Osteoblast (primary cell): Measurements from ENCODE around the gene SLC37A1. TPM values are rescaled to one million over a fixed set of nuclear protein-coding genes. Genes with fewer than 3 reads are reported as not detected.

Experiments used
- DNase-seq: peaks from one replicate; pipeline ENCODE4 v3.0.0; 2011; ENCODE audit warnings: low spot score, mixed read lengths; ENCODE audit not compliant: insufficient read length; ENCODE audit errors: missing footprints
- H2AFZ ChIP-seq: 2 replicates; pipeline ENCODE4 v1.6.0; 2011; ENCODE audit warnings: mild to moderate bottlenecking, low read length
- H3K27ac ChIP-seq: 2 replicates; pipeline ENCODE4 v1.5.1; 2011; ENCODE audit warnings: mild to moderate bottlenecking, low read depth, low read length, moderate library complexity
- H3K27me3 ChIP-seq: 2 replicates; pipeline ENCODE4 v1.6.0; 2012; ENCODE audit warnings: mild to moderate bottlenecking, control low read depth, inconsistent platforms, low read length, moderate library complexity; ENCODE audit not compliant: insufficient read depth
- H3K36me3 ChIP-seq: 2 replicates; pipeline ENCODE4 v1.5.1; 2011; ENCODE audit warnings: mild to moderate bottlenecking, low read length, control low read depth, moderate library complexity; ENCODE audit not compliant: insufficient read depth
- H3K4me1 ChIP-seq: 2 replicates; pipeline ENCODE4 v1.5.1; 2011; ENCODE audit warnings: mild to moderate bottlenecking, low read length, control low read depth, moderate library complexity; ENCODE audit not compliant: insufficient read depth
- H3K4me2 ChIP-seq: 2 replicates; pipeline ENCODE4 v1.6.0; 2011; ENCODE audit warnings: mild to moderate bottlenecking, low read length; ENCODE audit not compliant: insufficient read depth
- H3K4me3 ChIP-seq: fragments of 200-600 bp; sonication (generic); 3 replicates; pipeline ENCODE4 v1.5.1; 2012; ENCODE audit warnings: mild to moderate bottlenecking, low read length, inconsistent platforms; ENCODE audit not compliant: insufficient read depth
- H3K79me2 ChIP-seq: 2 replicates; pipeline ENCODE4 v1.6.0; 2012; ENCODE audit warnings: mild to moderate bottlenecking, low read length, control low read depth, inconsistent platforms; ENCODE audit not compliant: insufficient read depth
- H3K9me3 ChIP-seq: 2 replicates; pipeline ENCODE4 v1.5.1; 2011; ENCODE audit warnings: low read depth, low read length, control low read depth
- H4K20me1 ChIP-seq: 2 replicates; pipeline ENCODE4 v1.6.0; 2012; ENCODE audit warnings: mild to moderate bottlenecking, low read length, control low read depth; ENCODE audit not compliant: insufficient read depth
- total RNA-seq: library from RNA; depleted of rRNA; stranded (reverse); fragments of >200 nt; gene quantifications from 2 replicates; pipeline ENCODE4 v1.2.3, GENCODE V29; 2012
- TF ChIP-seq, protein P1 (sequence below): IDR thresholded peaks from 2 replicates; pipeline ENCODE4 v1.5.1; 2011; ENCODE audit warnings: mild to moderate bottlenecking, low read depth, low read length, moderate library complexity; ENCODE audit errors: extremely low read depth

Gene SLC37A1
- total RNA-seq, 1 donor, result 6.9 TPM

DNA sequence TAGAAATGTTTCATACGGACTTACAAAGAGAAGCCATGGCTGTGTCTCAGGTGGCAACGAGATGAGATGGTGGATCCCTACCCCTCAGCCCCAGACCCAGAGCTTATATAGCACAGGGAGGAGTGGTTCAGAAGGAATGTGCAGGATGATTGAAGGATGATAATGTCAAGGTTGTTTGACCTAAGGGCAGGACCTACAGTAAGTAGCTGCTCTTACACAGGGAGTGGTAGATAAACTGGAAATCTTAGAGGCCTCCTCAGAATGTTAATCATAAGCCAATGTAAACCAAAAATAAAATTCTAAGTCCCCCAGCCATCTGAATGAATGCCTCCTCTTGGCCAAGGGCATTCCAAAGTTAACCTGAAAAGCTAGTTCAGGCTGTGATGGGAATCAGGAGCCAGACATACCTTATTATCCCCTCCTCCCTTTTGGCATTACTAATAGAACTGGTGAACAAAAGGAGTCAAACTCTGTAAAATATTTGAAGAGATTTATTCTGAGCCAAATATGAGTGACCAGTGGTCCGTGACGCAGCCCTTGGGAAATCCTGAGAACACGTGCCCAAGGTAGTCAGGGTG is 94.0 kb downstream of the SLC37A1 start:
- Histone ChIP-seq H3K36me3 (no peaks in the 10 kb centered on the region), H3K4me1 (no peaks in the 10 kb centered on the region), H3K9me3 (peaks cover 4% of the 10 kb centered on the region), H3K27ac (no peak overlapping the region), H2AFZ (no peak overlapping the region), H3K79me2 (no peaks in the 10 kb centered on the region), H4K20me1 (no peaks in the 10 kb centered on the region), H3K4me3 (no peak overlapping the region), H3K4me2 (no peak overlapping the region), H3K27me3 (no peaks in the 10 kb centered on the region)
- TF ChIP-seq, protein P1, sequence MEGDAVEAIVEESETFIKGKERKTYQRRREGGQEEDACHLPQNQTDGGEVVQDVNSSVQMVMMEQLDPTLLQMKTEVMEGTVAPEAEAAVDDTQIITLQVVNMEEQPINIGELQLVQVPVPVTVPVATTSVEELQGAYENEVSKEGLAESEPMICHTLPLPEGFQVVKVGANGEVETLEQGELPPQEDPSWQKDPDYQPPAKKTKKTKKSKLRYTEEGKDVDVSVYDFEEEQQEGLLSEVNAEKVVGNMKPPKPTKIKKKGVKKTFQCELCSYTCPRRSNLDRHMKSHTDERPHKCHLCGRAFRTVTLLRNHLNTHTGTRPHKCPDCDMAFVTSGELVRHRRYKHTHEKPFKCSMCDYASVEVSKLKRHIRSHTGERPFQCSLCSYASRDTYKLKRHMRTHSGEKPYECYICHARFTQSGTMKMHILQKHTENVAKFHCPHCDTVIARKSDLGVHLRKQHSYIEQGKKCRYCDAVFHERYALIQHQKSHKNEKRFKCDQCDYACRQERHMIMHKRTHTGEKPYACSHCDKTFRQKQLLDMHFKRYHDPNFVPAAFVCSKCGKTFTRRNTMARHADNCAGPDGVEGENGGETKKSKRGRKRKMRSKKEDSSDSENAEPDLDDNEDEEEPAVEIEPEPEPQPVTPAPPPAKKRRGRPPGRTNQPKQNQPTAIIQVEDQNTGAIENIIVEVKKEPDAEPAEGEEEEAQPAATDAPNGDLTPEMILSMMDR, result no peak
- DNase-seq, result no peak

DNA sequence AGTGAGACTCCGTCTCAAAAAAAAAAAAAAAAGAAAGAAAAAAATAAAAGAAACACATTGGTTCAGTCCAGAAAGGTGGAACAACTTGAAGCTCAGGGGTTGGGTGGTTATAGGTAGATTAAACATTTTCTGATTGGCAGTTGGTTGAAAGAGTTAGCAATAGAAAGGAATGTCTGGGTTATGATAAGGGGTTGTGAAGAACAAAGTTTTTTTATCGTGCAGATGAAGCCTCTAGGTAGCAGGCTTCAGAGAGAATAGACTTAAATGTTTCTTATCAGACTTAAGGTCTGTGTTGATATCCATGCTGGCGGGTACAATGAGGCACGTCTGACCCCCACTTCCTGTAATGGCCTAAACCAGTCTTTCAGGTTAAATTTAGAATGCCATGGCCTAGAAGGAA is 94.8 kb downstream of the SLC37A1 start:
- Histone ChIP-seq H3K36me3 (no peaks in the 10 kb centered on the region), H3K27ac (no peak overlapping the region), H4K20me1 (no peaks in the 10 kb centered on the region), H3K4me3 (no peak overlapping the region), H3K79me2 (no peaks in the 10 kb centered on the region), H3K4me2 (no peak overlapping the region), H2AFZ (no peak overlapping the region), H3K9me3 (peaks cover 4% of the 10 kb centered on the region), H3K27me3 (no peaks in the 10 kb centered on the region), H3K4me1 (no peaks in the 10 kb centered on the region)
- DNase-seq, result no peak
- TF ChIP-seq, protein P1, result no peak

DNA sequence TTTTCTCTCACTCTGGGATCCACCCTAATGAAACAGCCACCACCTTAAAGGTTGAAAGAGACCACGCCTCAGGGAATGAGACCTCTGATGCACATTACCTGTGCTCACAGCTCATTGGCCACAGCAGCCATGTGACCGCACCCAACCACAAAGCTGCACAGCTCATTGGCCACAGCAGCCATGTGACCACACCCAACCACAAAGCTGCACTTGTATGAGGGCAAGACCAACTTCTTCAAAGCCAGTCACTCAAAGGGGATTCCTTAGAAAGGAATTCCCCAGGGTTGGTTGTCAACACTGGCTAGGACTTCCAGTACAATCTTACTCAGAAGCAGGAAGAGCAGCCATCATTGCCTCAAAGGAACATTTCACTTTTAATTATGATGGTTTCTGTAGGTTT is 96.2 kb downstream of the SLC37A1 start:
- H3K9me3 ChIP-seq, result peaks cover 4% of the 10 kb centered on the region
- H3K27ac ChIP-seq, result no peak overlapping the region
- H4K20me1 ChIP-seq, result no peaks in the 10 kb centered on the region
- H3K4me3 ChIP-seq, result no peak overlapping the region
- no peaks in the 10 kb centered on the region for H3K27me3 ChIP-seq
- no peaks in the 10 kb centered on the region for H3K79me2 ChIP-seq
- no peaks in the 10 kb centered on the region for H3K36me3 ChIP-seq
- TF ChIP-seq, protein P1, result no peak
- H2AFZ ChIP-seq, result no peak overlapping the region
- H3K4me1 ChIP-seq, result no peaks in the 10 kb centered on the region
- no peak for DNase-seq
- no peak overlapping the region for H3K4me2 ChIP-seq

- H3K9me3 ChIP-seq, result no peaks in the 10 kb centered on the region
- H3K4me2 ChIP-seq, result no peak overlapping the region
- H3K79me2 ChIP-seq, result no peaks in the 10 kb centered on the region
- no peaks in the 10 kb centered on the region for H3K36me3 ChIP-seq
- H4K20me1 ChIP-seq, result no peaks in the 10 kb centered on the region
- DNase-seq, result no peak
- H3K27ac ChIP-seq, result no peak overlapping the region
- H2AFZ ChIP-seq, result no peak overlapping the region
- peaks cover 6% of the 10 kb centered on the region for H3K27me3 ChIP-seq
- H3K4me3 ChIP-seq, result no peak overlapping the region
- H3K4me1 ChIP-seq, result no peaks in the 10 kb centered on the region
- TF ChIP-seq, protein P1, result no peak
Measured at GRCh38 chr21:42611852-42612251, 98.2 kb downstream of the SLC37A1 start.
